Muscle of leg (tissue), 11 donors: ENCODE results near the gene PACS2. TPM values are rescaled to one million over a fixed set of nuclear protein-coding genes. Genes with fewer than 3 reads are reported as not detected.

Source experiments
- DNase-seq: peaks from one replicate; pipeline ENCODE4 v3.0.0; 2013
- H3K27ac ChIP-seq: one replicate; pipeline ENCODE4 v1.5.1; 2013; ENCODE audit warnings: mild to moderate bottlenecking, low read length, control low read depth
- H3K27me3 ChIP-seq: one replicate; pipeline ENCODE4 v1.6.1; 2013; ENCODE audit warnings: low read length; ENCODE audit not compliant: control insufficient read depth, insufficient read depth
- H3K36me3 ChIP-seq: one replicate; pipeline ENCODE4 v1.6.1; 2013; ENCODE audit warnings: low read length; ENCODE audit not compliant: control insufficient read depth, insufficient read depth
- H3K4me1 ChIP-seq: one replicate; pipeline ENCODE4 v1.6.1; 2013; ENCODE audit warnings: low read length; ENCODE audit not compliant: control insufficient read depth, insufficient read depth
- H3K4me3 ChIP-seq: one replicate; pipeline ENCODE4 v1.5.1; 2013; ENCODE audit warnings: low read length, control low read depth
- H3K9me3 ChIP-seq: replicated peaks from 2 replicates; pipeline ENCODE4 v1.6.1; 2013; ENCODE audit warnings: low read depth, low read length; ENCODE audit not compliant: control insufficient read depth
- WGBS: methylation state at CpG from one replicate; pipeline ENCODE4 v1.1.5; 2013; ENCODE audit warnings: missing lambda C conversion rate; ENCODE audit not compliant: insufficient coverage; 5-methylcytosine and 5-hydroxymethylcytosine counted together
- polyA plus RNA-seq, 8 donors: library from polyadenylated mRNA; unstranded; fragments of 120-200 nt; gene quantifications; one replicate each; pipeline versions ENCODE4 v1.2.1 to v1.2.3, GENCODE V29; 2013; ENCODE audit warnings: inconsistent platforms in 1 of 8, low replicate concordance in 1 of 8; ENCODE audit not compliant: insufficient read length in 8 of 8, insufficient read depth in 1 of 8
- total RNA-seq: library from RNA; stranded (reverse); fragments of 120-200 nt; gene quantifications from one replicate; pipeline ENCODE4 v1.2.4, GENCODE V29; 2013

Gene PACS2
- total and polyA plus RNA-seq, 9 donors = 66.2 to 110 (median 86.5) TPM

DNA sequence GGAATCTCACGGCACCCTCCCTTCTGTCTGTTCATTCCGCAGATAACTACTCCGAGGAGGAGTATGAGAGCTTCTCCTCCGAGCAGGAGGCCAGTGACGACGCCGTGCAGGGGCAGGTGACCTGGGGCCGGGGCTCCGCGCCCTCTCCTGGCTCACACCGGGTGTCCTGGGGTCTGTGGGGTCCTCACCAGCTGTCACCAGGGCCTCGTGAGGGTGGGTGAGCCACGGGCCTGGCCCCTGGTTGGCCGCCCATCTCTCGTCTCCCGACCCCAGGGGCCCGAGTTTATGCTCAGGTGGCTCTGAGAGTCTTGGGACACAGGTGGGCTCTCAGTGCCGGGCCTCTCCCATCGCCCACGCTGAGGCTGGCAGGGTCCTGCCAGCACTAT, 53.5 kb downstream of the PACS2 start:
- DNase-seq = no peak
- H3K4me3 ChIP-seq = no peak overlapping the region
- H3K9me3 ChIP-seq = no peaks in the 10 kb centered on the region
- WGBS = 91% methylated on average over 20 of the region's 20 CpGs
- H3K4me1 ChIP-seq = peaks cover 7% of the 10 kb centered on the region
- no peaks in the 10 kb centered on the region for H3K27me3 ChIP-seq
- H3K27ac ChIP-seq = no peak overlapping the region
- peaks cover 50% of the 10 kb centered on the region for H3K36me3 ChIP-seq

DNA sequence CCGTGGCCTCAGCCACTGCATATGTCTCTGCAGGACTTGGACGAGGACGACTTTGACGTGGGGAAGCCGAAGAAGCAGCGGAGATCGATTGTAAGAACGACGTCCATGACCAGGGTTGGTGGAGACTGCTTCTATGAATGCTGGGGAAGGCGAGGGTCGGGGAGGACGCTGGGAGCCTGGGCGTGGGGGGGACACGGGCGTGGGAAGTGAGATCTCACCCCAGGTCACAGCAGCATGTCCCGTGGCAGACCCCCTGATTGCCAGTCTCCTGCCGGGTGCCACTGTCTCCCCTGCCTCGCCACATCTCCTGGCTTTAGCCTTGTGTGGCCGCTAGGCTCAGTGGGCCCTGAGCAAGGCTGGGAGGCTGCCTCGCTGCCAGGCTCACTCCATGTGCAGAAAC, 53.9 kb downstream of the PACS2 start:
- H3K9me3 ChIP-seq = no peaks in the 10 kb centered on the region
- H3K27ac ChIP-seq = no peak overlapping the region
- H3K27me3 ChIP-seq = no peaks in the 10 kb centered on the region
- 91% methylated on average over 17 of the region's 20 CpGs for WGBS
- H3K36me3 ChIP-seq = peaks cover 50% of the 10 kb centered on the region
- no peak for DNase-seq
- no peak overlapping the region for H3K4me3 ChIP-seq
- H3K4me1 ChIP-seq = peaks cover 7% of the 10 kb centered on the region

DNA sequence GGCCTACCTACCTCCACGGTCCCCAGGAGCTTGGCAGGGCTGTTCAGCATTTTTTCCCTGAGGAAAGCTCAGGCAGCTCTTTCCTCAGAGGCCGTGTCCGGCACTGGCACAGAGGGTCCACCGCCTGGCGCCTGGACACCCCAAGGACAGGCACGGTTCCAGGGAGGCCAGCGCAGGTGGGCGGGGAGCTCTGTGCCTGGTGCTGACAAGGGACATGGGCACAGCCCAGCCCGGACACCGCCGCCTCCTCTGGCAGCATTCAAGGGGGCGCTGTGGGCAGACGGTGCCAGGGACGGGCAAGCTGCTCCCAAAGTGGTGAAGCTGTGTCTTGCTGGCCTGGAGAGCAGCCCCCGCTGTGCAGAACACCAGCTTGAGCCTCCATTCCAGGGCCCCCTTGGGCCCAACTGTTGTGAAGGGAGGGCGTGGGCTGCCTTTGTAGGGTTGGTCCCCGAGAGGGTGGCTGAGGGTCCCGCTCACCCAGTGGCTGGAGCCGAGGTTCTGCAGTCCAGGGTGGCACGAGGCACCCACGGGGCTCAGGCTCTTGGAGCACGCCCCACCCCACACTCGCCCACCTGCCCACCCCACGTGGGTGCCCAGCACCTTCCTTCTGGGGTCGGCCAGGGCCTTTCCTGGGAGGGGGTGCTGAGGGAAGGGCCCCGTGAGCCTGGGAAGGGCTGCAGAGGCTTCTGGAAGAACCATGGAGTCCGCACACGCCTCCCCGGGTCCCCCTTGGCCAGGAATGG, 54.5 kb downstream of the PACS2 start:
- Histone ChIP-seq H3K4me3 (no peak overlapping the region), H3K27ac (no peak overlapping the region), H3K9me3 (no peaks in the 10 kb centered on the region), H3K4me1 (peaks cover 4% of the 10 kb centered on the region), H3K36me3 (peaks cover 50% of the 10 kb centered on the region), H3K27me3 (no peaks in the 10 kb centered on the region)
- no peak for DNase-seq
- WGBS = 92% methylated on average over 20 of the region's 29 CpGs

DNA sequence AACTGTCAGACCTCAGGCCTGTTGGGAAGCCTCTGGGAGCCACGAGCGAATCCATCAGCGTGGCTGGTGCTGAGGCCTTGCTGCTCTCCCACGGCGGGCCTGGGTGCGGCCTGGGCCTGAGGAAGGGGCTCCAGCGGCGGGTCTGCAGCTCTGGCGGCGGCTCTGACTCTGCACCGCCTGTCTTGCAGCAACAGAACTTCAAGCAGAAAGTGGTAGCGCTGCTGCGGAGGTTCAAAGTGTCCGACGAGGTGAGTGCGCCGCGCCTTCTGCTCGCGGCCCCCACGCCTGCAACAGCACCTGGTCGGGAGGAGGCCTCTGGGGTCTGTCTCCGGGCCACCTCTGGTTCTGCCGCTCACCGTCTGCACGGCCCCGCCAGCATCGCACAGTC, 55.1 kb downstream of the PACS2 start:
- Histone ChIP-seq H3K4me1 (peaks cover 4% of the 10 kb centered on the region), H3K27ac (no peak overlapping the region), H3K27me3 (no peaks in the 10 kb centered on the region), H3K4me3 (no peak overlapping the region), H3K9me3 (no peaks in the 10 kb centered on the region), H3K36me3 (peaks cover 50% of the 10 kb centered on the region)
- no peak for DNase-seq
- WGBS = 89% methylated on average over 25 of the region's 28 CpGs

DNA sequence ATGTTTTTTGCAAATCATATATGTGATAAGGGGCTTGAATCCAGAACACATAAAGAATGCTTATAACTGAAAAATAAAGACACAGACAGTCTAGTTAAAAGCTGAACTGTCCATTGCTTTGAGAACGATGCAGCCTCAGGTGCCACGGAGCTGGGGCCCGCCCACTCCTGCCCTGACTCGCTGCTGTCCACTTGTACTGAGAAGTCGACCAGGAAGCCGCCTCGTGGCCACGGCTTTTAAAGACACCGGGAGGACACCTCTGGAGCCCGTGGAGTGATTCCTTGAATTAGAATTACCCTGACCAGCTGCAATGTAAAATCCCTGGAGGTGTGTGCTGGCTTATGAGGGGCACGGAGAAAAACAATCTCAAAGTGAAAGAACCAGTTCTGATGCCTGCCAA, 59.8 kb downstream of the PACS2 start:
- no peak for DNase-seq
- WGBS = 80% methylated on average over 5 of the region's 11 CpGs
- no peak overlapping the region for H3K27ac ChIP-seq
- no peaks in the 10 kb centered on the region for H3K9me3 ChIP-seq
- peaks cover 4% of the 10 kb centered on the region for H3K4me1 ChIP-seq
- no peak overlapping the region for H3K4me3 ChIP-seq
- H3K36me3 ChIP-seq = peaks cover 16% of the 10 kb centered on the region
- no peaks in the 10 kb centered on the region for H3K27me3 ChIP-seq

DNA sequence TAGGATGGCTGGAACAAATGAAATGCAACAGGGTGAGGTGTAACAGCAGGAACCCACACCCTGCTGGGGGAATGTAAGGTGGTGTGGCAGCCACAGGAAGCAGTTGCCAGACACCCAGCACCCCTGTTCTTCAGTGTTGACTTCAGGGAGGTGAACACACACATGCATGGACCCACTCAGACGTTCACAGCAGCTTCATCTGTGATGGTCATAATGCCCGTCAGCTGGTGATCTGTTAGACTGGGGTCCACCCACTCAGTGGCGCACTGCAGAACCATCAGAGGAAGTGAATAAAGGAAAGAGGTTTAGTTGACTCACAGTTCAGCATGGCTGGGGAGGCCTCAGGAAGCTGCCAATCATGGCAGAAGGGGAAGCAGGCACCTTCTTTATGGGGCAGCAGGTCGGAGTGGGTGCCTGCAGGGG, 61.1 kb downstream of the PACS2 start:
- 52% methylated on average over 2 of the region's 4 CpGs for WGBS

GRCh38 chr14:105376521-105377440, 62.2 kb downstream of the PACS2 start:
- H3K4me1 ChIP-seq = no peaks in the 10 kb centered on the region
- 76% methylated on average over 34 of the region's 34 CpGs for WGBS
- H3K9me3 ChIP-seq = no peaks in the 10 kb centered on the region
- H3K27ac ChIP-seq = no peak overlapping the region
- peaks cover 20% of the 10 kb centered on the region for H3K36me3 ChIP-seq
- DNase-seq = no peak
- H3K4me3 ChIP-seq = no peak overlapping the region
- no peaks in the 10 kb centered on the region for H3K27me3 ChIP-seq

More for the DNA sequence above, 61.1 kb downstream of the PACS2 start:
- no peak for DNase-seq
- no peak overlapping the region for H3K27ac ChIP-seq
- H3K27me3 ChIP-seq = no peaks in the 10 kb centered on the region
- H3K36me3 ChIP-seq = peaks cover 19% of the 10 kb centered on the region
- peaks cover 4% of the 10 kb centered on the region for H3K4me1 ChIP-seq
- H3K4me3 ChIP-seq = no peak overlapping the region
- H3K9me3 ChIP-seq = no peaks in the 10 kb centered on the region

- no peaks in the 10 kb centered on the region for H3K4me1 ChIP-seq
- H3K9me3 ChIP-seq = no peaks in the 10 kb centered on the region
- no peak overlapping the region for H3K27ac ChIP-seq
- WGBS = 85% methylated on average over 22 of the region's 23 CpGs
- no peak for DNase-seq
- H3K4me3 ChIP-seq = no peak overlapping the region
- peaks cover 28% of the 10 kb centered on the region for H3K36me3 ChIP-seq
- no peaks in the 10 kb centered on the region for H3K27me3 ChIP-seq
Observed at GRCh38 chr14:105377555-105378182, 63.1 kb downstream of the PACS2 start.

DNA sequence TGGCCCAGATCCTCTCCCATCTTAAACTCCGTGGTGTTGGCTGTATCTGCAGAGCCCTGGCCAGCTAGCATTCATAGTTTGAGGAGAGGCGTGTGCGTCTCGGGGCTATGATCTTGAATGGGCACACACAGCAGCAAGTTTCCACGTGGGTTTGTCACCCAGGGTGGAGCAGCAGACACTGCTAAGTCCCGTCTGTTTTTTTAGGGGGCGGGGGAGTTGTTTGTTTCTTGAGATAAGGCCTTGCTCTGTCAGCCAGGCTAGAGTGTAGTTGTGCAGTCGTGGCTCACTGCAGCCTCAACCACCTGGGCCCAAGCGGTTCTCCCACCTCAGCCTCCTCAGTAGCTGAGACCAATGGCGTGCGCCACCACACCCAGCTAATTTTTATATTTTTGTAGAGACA, 63.7 kb downstream of the PACS2 start:
- WGBS = 91% methylated on average over 5 of the region's 11 CpGs
- no peak for DNase-seq
- Histone ChIP-seq H3K27me3 (no peaks in the 10 kb centered on the region), H3K36me3 (peaks cover 34% of the 10 kb centered on the region), H3K4me1 (no peaks in the 10 kb centered on the region), H3K4me3 (no peak overlapping the region), H3K9me3 (no peaks in the 10 kb centered on the region), H3K27ac (no peak overlapping the region)
